Left cardiac atrium (tissue), 4 donors: Measurements from ENCODE around the gene DYNLT4. TPM values are rescaled to one million over a fixed set of nuclear protein-coding genes. Genes with fewer than 3 reads are reported as not detected.
"Not testable (repeated sequence)": the region's sequence is repeated elsewhere in the genome, so short reads cannot be mapped to it uniquely, and the experiment has no call there.

Experiments
- ATAC-seq, 2 donors: fragments of 200-7000 bp; cut with Tn5 transposase; one replicate each; pipeline ENCODE4 v1.9.1; 2020; ENCODE audit warnings: mild to moderate bottlenecking in 2 of 2, moderate library complexity in 2 of 2
- DNase-seq: peaks from one replicate; pipeline ENCODE4 v3.0.0-alpha.2; 2020
- intact Hi-C, 2 donors: fragments of 100-400 bp; cut with DNase I; formaldehyde crosslinking; loops; one replicate each; pipeline versions ENCODE4 v1.14.1 to v1.15.1; 2022 to 2023
- total RNA-seq, 2 donors: library from RNA; stranded (reverse); fragmentation: NEBNext Ultra II Directional; extraction: Animal tissue kit (Norgen Biotek cat#: 25700); gene quantifications; one replicate each; pipeline ENCODE4 v1.2.1, GENCODE V29; 2021
- donor health status: DM: no; HTN: yes; CAD: no.
- donor health status: DM: no; HTN: yes; CAD: no; lungs with severe emphysema.
- donor health status: DM: yes; HTN: yes; CAD: no.
- donor health status: Dilated cardiomyopathy.

DYNLT4 gene
- total RNA-seq, 2 donors from 2014 or later: 0.71 to 0.79 TPM

DNA sequence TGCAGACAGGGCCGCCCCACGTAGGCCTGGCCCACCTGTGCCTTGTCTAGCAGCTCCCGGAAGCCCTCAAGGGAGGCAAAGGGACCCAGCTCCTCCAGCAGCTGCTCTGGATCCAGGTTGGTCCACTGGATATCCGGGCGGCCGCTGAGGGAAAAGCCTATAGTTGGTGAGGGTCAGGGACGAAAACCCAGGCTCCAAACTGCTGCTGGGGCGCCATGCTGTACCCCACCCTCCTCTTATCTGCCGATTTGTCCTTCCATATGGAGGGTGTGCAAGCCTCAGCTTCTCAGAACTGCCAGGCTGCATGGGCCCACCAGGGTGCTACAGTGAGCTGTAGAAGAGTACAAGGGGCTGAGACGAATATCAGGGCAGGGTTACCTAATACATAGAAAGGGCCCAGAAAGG is 23.8 kb upstream of the DYNLT4 start:
- ATAC-seq (no peak), DNase-seq (no peak)
- intact Hi-C loops: loop anchor here (10.0 kb wide), 3 partner anchors 46 to 184 kb away; partner anchors contain the start of genes BEST4 (in 1 of the 2), HECTD3 (in 1 of the 2) and UROD (in 1 of the 2)

DNA sequence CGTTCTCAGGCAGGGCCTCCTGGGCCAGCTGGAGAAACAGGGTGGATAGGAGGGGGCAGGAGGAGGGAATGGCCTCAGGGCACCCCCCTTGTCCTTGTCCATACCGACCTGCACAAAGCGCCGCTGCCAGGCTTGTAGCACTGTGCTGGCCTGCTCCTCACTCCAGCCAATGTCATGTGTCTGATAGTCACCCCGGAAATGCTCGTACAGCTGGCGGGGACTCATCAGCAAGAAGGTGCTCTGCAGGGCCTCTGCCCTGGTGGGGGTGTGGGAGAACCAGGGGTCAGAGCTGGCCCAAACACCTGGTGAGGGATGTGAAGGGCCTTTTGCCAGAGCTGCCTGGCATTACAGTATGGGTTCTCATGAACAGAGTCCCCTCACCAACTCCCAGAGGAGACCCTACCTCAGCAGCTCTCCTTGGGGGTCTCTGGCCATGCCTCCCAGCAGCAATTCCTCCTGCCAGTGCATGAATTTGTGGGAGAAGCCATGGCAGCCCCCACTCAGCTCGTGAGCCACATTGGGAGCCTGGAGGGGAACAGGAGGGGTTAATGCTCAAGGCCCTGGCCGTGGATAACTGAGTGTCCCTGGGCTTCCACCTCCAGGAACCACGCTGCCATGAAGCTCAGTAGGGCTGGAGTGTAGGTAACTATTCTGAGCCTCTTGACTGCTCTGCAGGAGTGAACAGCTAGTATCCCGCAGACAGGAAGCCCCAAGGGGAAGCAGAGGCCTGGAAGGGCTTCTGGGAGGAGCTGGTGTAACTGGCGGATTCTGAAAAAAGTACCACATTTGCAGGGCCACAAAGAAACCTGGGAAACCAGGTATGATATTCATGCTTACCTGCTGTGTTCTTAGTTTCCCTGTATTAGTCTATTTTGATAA is 22.6 kb upstream of the DYNLT4 start:
- DNase-seq (no peak), ATAC-seq (no peak)
- intact Hi-C loops: loop anchor here (10.0 kb wide), 3 partner anchors 45 to 185 kb away; partner anchors contain the start of genes BEST4 (in 1 of the 2), HECTD3 (in 1 of the 2) and UROD (in 1 of the 2)

DNA sequence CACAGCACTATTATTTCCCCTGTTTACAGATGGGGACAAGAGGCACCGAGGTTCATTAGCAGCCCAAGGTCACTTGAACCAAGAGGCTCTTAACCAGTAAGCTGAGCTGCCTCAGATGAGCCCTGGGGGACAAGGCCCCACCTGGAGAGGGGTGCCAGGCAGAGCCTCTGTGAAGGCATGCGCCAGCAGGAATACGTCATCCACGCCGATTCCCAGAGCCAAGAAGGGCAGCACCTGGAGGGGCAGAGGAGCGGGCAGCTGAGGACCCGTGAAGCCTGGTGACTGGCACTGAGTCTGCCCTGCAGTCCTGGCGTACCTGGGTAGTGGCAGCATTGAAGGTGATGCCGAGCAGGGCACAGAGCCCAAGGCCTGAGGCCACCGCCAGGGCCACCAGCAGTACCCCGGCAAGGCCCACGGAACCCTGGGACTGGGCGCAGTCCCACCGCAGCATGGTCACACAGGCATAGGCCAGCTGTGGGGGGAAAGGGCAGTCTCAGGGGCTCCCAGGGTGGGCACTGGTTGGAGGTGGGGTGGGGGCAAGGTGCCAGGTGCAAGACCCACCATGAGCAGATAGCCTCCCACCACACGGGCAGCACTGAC is 21.8 kb upstream of the DYNLT4 start:
- ATAC-seq: no peak
- intact Hi-C loops: no loop called here
- DNase-seq: no peak

DNA sequence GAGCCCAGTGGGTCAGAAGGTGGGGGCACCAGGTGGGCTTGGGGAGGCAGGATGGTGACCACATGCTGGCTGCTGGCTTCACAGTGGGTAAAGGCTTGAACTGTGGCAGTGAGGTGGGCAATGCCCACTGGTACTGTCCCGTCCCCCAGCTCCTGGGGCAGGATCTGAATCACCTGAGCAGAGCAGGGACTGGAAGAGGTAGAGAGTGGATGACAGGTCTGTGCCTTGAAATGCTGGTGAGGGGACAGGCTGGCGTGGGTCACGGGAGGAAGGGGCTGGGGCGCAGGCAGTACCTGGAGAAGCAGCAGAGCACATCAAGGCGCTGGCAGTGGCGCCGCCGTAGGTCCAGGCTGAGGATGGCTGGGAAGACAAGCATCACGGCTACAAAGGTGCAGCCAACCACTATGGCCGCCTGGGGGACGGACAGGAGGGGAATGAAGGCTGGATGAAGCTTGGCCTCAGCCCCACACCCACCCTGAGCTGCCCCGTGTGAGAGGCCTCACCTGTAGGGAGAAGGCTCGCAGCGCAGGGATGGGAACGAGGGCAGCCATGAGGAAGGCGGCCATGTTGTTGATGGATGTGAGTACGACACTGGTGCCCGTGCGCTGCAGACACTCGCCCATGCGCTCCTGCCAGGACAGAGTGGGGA is 21.0 kb upstream of the DYNLT4 start:
- intact Hi-C loops: no loop called here
- DNase-seq (no peak), ATAC-seq (no peak)

DNA sequence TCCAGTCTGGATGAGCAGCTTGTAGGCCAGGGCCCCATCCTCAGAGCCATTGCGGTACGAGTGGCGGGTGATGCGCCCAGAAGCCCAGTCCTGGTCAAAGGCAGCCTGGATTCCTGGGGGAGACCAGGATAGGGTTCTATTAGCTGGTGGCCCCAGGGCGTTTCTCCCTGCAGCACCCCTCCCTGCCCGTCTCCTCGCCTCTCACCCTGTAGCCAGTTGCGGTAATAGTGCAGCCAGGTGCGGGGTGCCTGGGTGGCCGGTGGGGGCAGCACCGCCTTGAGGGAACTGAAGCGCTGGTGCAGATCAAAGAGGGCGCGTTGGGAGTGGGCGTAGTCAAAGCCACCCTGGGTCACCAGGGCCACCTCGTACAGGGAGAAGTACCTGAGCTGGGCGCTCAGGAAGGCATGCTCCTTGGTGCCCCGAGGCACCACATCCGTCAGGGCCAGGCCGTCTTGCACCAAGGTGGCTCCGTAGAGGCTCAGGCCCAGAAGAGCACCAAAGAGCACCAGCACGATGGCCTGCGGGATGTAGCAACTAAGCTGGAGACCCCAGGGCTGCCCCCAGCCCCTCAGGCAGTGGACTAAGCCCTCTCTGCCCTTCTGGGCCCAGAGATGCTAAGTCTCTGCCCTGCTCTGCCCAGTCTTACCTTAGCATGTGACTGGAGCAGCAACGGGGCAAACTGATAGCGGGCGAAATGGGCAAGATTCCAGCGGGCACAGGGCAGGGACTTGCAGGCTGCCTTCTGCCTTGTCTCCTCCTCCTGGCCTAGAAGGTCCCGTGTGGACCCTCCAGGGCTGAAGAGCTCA is 20.2 kb upstream of the DYNLT4 start:
- intact Hi-C loops: no loop called here
- DNase-seq: no peak
- ATAC-seq: no peak

DNA sequence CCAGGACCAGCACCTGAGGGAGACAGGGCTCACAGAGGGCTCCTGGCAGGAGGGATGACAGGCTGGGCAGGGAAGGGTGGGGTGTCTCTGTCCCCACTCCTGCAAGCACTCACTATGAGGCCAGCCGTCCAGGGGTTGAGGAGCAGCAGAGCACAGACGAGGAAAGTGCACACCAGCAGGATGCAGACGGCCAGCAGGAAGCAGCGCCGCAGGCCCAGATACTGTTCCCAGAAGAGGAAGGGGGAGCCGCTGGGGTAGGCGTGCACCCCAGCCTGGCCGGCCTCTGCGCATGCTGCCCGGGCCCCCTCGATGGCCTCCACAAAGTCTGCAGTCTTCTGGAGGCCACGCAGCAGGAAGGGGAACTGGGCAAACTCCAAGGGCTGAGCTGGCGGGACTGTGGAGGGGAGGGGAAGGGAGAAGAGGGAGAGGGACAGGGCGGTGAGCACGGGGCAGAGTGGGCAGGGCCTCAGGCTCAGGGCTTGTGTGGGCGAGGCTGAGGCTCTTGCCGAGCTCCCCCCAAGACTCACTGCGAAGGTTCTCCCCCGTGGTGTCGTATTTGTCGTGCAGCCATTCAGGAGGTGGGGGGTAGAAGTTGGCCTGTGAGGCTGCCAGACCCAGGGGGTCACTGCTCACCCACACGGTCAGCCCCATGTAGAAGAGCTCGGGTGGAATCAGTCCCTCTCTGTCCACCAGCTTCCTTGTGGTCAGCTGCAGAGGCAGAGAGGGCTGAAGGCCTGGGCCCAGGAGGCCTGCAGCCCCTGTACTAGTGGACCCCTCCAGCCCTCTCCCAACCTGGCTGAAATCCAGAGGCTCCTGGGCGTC is 19.4 kb upstream of the DYNLT4 start:
- peak; percentile 77 for DNase-seq
- ATAC-seq: peak; percentile 82 to 91
- intact Hi-C loops: no loop called here

DNA sequence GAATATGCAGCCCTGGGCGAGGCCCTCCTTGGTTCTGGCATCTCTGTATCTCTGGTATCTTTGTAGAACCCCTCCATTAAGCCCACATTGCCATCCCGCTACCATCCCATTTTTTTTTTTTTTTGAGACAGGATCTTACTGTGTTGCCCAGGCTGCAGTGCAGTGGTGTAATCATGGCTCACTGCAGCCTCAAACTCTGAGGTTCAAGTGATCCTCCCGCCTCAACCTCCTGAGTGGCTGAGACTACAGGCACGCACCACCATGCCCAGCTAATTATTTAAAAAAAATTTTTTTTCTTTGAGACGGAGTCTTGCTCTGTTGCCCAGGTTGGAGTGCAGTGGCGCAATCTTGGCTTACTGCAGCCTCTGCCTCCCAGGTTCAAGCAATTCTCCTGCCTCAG is 17.2 kb upstream of the DYNLT4 start:
- DNase-seq, intact Hi-C loops, ATAC-seq: not testable (repeated sequence)

DNA sequence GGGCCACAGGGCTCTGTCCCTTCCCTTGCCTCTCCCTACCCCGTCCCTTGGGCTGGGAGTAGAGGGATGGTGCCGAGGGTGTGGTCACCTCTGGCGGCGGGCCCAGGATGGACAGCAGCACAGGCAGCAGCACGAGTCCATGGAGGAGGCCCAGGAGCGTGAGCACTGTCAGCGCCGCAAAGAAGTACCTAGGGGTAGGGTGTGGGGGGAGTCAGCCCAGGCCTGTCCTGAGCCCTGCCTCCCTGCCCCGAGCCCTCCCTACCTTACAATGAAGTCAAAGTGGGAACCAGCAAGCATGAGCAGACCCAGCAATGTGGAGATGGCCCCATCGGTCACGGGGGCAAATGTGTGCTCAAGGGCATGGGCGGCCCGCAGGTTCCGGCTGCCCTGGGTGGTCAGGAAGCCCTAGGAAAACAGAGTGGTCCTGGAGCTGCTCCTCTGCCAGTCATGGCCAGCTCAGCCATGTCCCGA is 15.9 kb upstream of the DYNLT4 start:
- ATAC-seq: no peak
- DNase-seq: peak; percentile 36
- intact Hi-C loops: no loop called here

DNA sequence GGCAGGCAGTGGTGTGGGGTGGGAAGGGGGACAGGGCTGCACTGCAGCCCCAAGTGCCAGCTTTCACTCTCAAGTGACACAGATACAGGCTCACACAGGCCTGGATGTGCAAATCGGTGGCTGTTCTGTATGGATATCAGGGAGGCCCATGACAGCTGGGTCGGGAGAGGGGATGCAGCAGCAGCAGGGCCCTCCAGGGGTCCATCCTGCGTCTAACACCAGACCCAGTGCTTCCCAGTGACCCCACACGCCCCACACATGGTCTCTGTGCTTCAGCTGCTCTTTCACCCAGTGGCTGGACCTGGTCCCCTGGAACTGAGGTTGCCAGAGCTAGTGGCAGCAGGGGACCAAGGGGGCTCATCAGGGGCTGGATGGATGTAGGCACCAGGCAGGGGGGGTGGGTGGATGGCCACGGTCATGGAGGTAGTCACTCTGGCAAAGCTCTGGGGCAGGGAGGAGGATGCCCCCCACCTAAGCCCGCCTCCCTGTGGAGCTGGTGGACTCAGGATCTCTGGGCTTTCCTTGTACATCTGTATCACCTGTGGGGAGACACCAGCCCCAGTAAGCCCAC is 15.1 kb upstream of the DYNLT4 start:
- DNase-seq (peak; percentile 19), ATAC-seq (no peak)
- intact Hi-C loops: no loop called here

DNA sequence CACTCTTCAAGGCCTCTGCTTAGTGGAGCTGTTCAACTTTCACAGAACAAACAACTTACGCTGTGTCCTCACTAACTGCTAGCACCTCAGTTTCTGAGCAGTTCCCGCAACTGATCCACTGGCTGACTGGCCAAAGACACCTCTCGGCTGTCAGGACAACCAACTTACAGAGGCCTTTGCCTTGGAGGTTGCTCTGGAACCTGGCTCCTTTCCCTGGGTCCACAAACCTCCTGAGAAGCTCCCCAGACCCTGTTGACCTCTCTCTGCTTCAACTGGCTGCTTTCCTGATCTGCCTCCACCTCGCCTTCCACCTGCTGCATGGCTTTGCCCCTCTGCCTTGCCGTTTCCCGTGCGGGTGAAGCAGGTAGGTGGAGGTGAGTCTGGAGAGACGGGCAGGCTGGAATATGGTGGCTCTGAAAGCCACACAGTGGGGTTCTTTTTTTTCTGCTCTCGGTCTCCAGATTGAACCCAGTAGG is 14.1 kb upstream of the DYNLT4 start:
- peak; percentile 12 for DNase-seq
- intact Hi-C loops: no loop called here
- ATAC-seq: no peak

DNA sequence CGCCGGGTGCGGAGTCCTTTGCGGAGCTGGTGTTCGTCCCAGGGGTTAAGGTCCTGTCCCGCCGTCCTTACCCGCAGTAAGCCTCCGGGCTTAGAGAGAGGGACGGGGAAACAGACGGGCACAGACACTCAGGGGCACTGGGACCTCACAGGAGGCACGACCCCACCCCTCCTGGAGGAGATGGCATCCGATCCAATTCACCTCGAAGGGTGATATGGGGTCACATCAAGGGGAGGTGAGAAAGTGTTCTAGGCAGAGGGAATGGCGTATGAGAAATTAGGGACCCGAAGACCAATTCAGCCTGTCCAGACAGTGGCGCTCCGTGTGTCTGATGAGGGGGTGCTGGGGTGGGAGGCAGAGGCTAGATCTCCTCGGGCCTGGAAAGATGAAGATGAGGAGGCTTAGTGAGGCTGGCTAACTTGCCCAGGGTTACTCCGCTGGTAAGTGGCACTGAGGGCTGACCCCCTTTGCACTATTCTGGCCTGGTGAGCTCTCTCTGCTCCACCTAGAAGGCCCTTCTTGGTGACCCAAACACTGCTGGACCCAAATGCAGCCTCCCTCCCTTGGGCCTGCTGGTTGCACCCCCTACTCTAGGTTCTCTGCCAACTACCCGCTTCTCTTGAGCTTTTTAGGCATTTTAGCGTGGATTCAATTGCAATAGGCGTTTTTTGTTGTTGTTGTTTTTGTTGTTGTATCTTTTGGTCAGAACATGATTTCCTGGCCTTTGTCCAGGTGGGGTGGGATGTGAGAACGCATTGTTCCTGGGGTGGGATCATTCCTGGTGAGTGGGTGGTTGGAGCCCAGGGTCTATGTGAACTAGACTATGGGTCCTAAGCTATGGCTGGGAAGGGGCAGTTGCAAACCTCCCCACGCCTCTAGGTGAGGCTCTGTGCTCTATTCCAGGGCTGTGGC is 13.4 kb upstream of the DYNLT4 start:
- intact Hi-C loops: no loop called here
- no peak for DNase-seq

DNA sequence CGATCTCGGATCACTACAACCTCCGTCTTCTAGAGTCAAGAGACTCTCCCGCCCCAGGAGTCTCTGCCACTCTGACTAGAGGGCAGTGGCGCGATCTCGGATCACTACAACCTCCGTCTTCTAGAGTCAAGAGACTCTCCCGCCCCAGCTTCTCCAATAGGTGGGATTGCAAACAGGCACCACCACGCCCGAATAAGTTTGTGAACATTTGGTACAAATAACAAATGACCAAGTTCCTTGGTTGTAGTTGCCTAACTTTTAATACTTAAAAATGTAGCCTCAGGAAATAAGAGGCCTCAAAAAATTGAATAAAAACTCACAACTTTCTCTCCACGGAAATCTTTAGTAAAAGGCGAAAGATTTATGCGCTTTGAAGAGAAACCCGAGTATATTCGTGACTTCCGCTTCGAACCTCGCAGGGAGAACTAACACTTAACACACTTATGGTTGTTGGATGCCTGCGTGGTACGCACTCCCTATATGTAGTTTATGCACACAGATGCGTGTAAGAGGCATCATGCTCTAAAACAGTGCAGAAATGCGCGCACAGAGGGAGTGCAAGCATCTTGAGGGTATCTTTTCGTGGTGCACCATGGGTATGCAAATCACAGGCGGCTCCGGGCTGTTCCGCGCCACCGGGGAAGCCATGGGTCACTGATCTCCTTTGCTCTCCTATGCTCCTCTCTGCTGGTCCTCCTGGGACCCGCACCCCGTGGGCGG is 12.6 kb upstream of the DYNLT4 start:
- ATAC-seq (peak; percentile 89 to 92), DNase-seq (peak; percentile 81)
- intact Hi-C loops: no loop called here

More for the DNA sequence above, 13.4 kb upstream of the DYNLT4 start:
- ATAC-seq: peak; percentile 27 to 30

DNA sequence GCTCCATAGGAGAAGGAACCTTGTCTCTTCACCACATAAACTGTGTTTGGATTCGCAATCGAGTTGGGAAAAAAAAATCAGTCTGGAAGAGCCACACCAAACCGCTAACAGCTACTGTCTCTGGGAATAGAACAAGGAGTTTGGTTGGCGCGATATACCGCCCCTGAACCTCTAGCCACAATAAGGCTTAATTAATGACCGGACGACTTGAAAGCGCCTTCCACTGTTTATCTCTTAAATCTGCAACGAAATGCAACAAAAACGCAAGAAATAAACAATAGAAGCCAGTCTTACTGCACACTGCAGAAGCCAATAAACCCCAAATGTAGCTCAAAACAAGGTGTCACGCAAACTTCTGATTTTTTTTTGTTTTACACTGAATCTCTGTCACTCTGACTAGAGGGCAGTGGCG is 12.1 kb upstream of the DYNLT4 start:
- intact Hi-C loops: no loop called here
- peak in 1 of 2 donors; percentile 2 for ATAC-seq
- no peak for DNase-seq

DNA sequence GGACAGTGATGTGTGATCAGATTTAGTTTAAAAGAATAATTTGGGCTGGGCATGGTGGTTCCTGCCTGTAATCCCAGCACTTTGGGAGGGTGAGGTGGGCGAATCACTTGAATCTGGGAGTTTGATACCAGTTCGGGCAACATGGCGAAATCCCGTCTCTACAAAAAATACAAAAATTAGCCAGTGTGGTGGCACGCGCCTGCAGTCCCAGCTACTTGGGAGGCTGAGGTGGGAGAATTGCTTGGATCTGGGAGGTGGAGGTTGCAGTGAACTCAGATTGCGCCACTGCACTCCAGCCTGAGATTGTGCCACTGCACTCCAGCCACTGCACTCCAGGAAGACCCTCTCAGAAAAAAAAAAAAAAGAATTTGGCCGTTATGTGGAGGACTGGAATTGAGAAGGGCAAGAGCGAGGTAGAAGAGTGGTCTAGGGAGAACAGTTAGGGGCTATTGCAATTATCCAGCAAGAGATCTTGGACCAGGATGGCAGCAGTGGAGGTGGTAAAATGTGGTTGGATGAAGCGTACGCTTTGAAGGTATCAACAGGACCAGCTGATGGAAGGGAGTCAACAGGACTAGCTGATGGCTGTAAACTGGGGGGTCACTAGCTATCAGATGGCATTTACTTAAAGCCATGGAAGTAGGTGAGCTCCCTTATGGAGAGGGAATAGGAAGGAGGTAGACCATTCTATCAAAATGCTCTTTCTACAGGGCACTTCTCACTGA is 10.8 kb upstream of the DYNLT4 start:
- DNase-seq (no peak), ATAC-seq (no peak)
- intact Hi-C loops: no loop called here

DNA sequence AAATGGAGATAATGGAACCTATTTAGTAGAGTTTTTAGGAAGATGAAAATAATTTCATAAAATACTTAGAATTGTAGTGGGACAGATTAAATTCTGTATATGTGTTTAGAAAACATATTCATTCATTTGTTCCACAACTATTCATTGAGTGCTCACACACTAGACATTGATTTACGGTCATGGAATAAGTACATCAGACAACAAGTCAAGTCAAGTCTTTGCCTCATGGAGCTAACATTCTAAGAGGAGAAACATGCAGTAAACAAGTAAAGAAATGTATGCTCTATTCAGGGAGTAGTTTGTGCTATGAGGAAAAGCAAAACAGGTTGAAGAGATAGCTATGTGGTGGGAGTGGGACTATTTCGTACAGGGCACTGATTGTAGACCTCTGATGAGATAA is 10.2 kb upstream of the DYNLT4 start:
- intact Hi-C loops: no loop called here
- no peak for DNase-seq
- no peak for ATAC-seq
